ENCODE results near the gene ZRANB1. TPM values are rescaled to one million over a fixed set of nuclear protein-coding genes. Genes with fewer than 3 reads are reported as not detected.

The ZRANB1 gene
- total and polyA plus RNA-seq, 8 donors = 15.3 to 31.5 (median 27.0) TPM

GRCh38 chr10:125035588-125036295, 93.8 kb downstream of the ZRANB1 start:
- Histone ChIP-seq H3K27me3 (no peaks in the 10 kb centered on the region), H3K4me3 (no peak overlapping the region), H3K27ac (peak overlapping the region in 1 of 2 donors; percentile 15), H3K4me1 (peaks cover 5 to 39% of the 10 kb centered on the region in 2 donors), H3K9me3 (no peaks in the 10 kb centered on the region), H3K36me3 (peaks cover 0 to 24% of the 10 kb centered on the region in 2 donors)
- DNase-seq (no peak), ATAC-seq (no peak)
- intact Hi-C loops (cut with DNase I) = no loop called here
- TF ChIP-seq CTCF (IDR thresholded peaks at IDR 0.05) = no peak

DNA sequence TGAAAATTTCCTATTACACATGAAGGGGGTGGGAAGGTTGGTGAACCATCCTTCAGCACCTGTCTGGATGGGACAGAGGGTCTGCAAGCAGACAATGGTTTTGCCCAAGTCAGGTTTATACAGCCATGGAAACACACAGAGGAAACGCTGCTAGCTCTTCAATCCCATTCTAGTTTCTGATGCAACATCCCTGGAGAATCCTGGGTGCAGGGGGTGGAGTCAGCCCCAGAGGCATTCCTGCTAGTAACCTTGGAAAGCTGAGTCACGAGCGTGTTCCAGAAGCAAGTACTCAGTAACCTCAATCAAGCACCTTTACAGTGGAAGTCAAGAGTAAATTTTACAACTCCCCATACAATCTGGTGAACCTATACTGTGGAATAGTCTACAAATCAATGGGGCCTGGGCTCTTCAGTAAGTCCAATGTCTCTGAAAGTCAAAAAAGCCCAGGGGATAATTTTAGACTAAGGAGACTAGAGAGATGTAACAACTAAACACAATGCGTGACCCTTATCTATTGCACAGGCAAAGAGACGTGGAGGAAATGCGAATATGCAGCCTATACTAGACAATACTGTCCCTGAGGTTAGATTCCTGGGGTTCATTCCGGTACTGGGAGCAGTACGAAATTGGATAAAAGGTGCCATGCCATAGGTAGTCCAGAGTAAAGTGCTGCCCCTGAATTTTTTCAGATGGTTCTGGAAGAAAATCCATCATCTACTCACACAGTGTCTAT, 95.4 kb downstream of the ZRANB1 start:
- peak; percentile 79 for ATAC-seq
- intact Hi-C loops (cut with DNase I) = no loop called here
- Histone ChIP-seq H3K4me1 (peaks cover 5 to 44% of the 10 kb centered on the region in 2 donors), H3K4me3 (no peak overlapping the region), H3K9me3 (no peaks in the 10 kb centered on the region), H3K27ac (peak overlapping the region in 1 of 2 donors; percentile 57), H3K27me3 (no peaks in the 10 kb centered on the region), H3K36me3 (peaks cover 0 to 21% of the 10 kb centered on the region in 2 donors)
- no peak for TF ChIP-seq CTCF (IDR thresholded peaks at IDR 0.05)
- peak in 1 of 4 donors; percentile 65 for DNase-seq

Small RNAs within 50 kb of the gene (microRNA-seq; reads per million reads assigned to microRNA genes)
- 0 reads per million in 2 donors for gene MIR4296

Other genes with a start within 250 kb of the ZRANB1 start
- gene FAM53B, start 197.7 kb upstream of the ZRANB1 start, total RNA-seq = 10 to 100 TPM; 26.6 to 34.6 TPM
- 10 to 100 TPM; 12.8 to 26.1 (median 20.9) TPM for gene FAM53B, start 197.7 kb upstream of the ZRANB1 start, polyA plus RNA-seq (ENCODE audit: insufficient read length in 6 of 6)
- gene EEF1AKMT2, start 150.2 kb upstream of the ZRANB1 start, total RNA-seq = 10 to 100 TPM; 14.9 to 15.5 TPM
- 10 to 100 TPM; 32.8 to 43.2 (median 36.7) TPM for gene EEF1AKMT2, start 150.2 kb upstream of the ZRANB1 start, polyA plus RNA-seq (ENCODE audit: insufficient read length in 6 of 6)
- gene ABRAXAS2, start 140.3 kb upstream of the ZRANB1 start, total RNA-seq = 10 to 100 TPM; 12.8 to 13.8 TPM
- gene ABRAXAS2, start 140.3 kb upstream of the ZRANB1 start, polyA plus RNA-seq (ENCODE audit: insufficient read length in 6 of 6) = 10 to 100 TPM; 19.9 to 22.3 (median 21.3) TPM
- 10 to 100 TPM; 71.2 to 77.6 TPM for gene CTBP2, start 218.4 kb downstream of the ZRANB1 start, total RNA-seq
- gene CTBP2, start 218.4 kb downstream of the ZRANB1 start, polyA plus RNA-seq (ENCODE audit: insufficient read length in 6 of 6) = 10 to 100 TPM; 80.8 to 90.0 (median 86.5) TPM

Data from left lung (tissue), 10 donors.